ENCODE data around the gene EGFR. TPM values are rescaled to one million over a fixed set of nuclear protein-coding genes. Genes with fewer than 3 reads are reported as not detected.

The EGFR gene
- total RNA-seq, 1 donor from 2014 or later = 12.8 TPM

- Mint-ChIP-seq H3K27me3 (ENCODE audit: unreplicated experiment) (no peaks in the 10 kb centered on the region), H3K4me1 (ENCODE audit: low read depth, unreplicated experiment) (no peaks in the 10 kb centered on the region), H3K9me3 (ENCODE audit: unreplicated experiment) (no peaks in the 10 kb centered on the region), H3K4me3 (ENCODE audit: unreplicated experiment) (no peak overlapping the region), H3K27ac (ENCODE audit: unreplicated experiment) (no peak overlapping the region), H3K36me3 (ENCODE audit: unreplicated experiment) (no peaks in the 10 kb centered on the region)
- no peak for DNase-seq
- TF ChIP-seq CTCF (IDR thresholded peaks at IDR 0.05; ENCODE audit: partially characterized antibody, unreplicated experiment) = no peak
These were observed 30.3 kb upstream of the EGFR start for GRCh38 chr7:54988516-54988915.

GRCh38 chr7:54989453-54990225, 29.2 kb upstream of the EGFR start:
- H3K36me3 Mint-ChIP-seq (ENCODE audit: unreplicated experiment) = no peaks in the 10 kb centered on the region
- no peak for TF ChIP-seq CTCF (IDR thresholded peaks at IDR 0.05; ENCODE audit: partially characterized antibody, unreplicated experiment)
- no peaks in the 10 kb centered on the region for H3K4me1 Mint-ChIP-seq (ENCODE audit: low read depth, unreplicated experiment)
- DNase-seq = no peak
- no peaks in the 10 kb centered on the region for H3K27me3 Mint-ChIP-seq (ENCODE audit: unreplicated experiment)
- no peaks in the 10 kb centered on the region for H3K9me3 Mint-ChIP-seq (ENCODE audit: unreplicated experiment)
- no peak overlapping the region for H3K27ac Mint-ChIP-seq (ENCODE audit: unreplicated experiment)
- no peak overlapping the region for H3K4me3 Mint-ChIP-seq (ENCODE audit: unreplicated experiment)

GRCh38 chr7:54991341-54991740, 27.5 kb upstream of the EGFR start:
- Mint-ChIP-seq H3K9me3 (ENCODE audit: unreplicated experiment) (no peaks in the 10 kb centered on the region), H3K36me3 (ENCODE audit: unreplicated experiment) (no peaks in the 10 kb centered on the region), H3K4me3 (ENCODE audit: unreplicated experiment) (no peak overlapping the region), H3K4me1 (ENCODE audit: low read depth, unreplicated experiment) (no peaks in the 10 kb centered on the region), H3K27me3 (ENCODE audit: unreplicated experiment) (no peaks in the 10 kb centered on the region), H3K27ac (ENCODE audit: unreplicated experiment) (no peak overlapping the region)
- no peak for DNase-seq
- no peak for TF ChIP-seq CTCF (IDR thresholded peaks at IDR 0.05; ENCODE audit: partially characterized antibody, unreplicated experiment)

- no peaks in the 10 kb centered on the region for H3K9me3 Mint-ChIP-seq (ENCODE audit: unreplicated experiment)
- H3K27me3 Mint-ChIP-seq (ENCODE audit: unreplicated experiment) = no peaks in the 10 kb centered on the region
- DNase-seq = no peak
- H3K36me3 Mint-ChIP-seq (ENCODE audit: unreplicated experiment) = no peaks in the 10 kb centered on the region
- no peaks in the 10 kb centered on the region for H3K4me1 Mint-ChIP-seq (ENCODE audit: low read depth, unreplicated experiment)
- no peak overlapping the region for H3K4me3 Mint-ChIP-seq (ENCODE audit: unreplicated experiment)
- TF ChIP-seq CTCF (IDR thresholded peaks at IDR 0.05; ENCODE audit: partially characterized antibody, unreplicated experiment) = no peak
- no peak overlapping the region for H3K27ac Mint-ChIP-seq (ENCODE audit: unreplicated experiment)
These were observed 25.8 kb upstream of the EGFR start for GRCh38 chr7:54992871-54993475.

GRCh38 chr7:54995166-54995565, 23.7 kb upstream of the EGFR start:
- Mint-ChIP-seq H3K27me3 (ENCODE audit: unreplicated experiment) (no peaks in the 10 kb centered on the region), H3K36me3 (ENCODE audit: unreplicated experiment) (no peaks in the 10 kb centered on the region), H3K9me3 (ENCODE audit: unreplicated experiment) (no peaks in the 10 kb centered on the region), H3K27ac (ENCODE audit: unreplicated experiment) (no peak overlapping the region), H3K4me1 (ENCODE audit: low read depth, unreplicated experiment) (no peaks in the 10 kb centered on the region), H3K4me3 (ENCODE audit: unreplicated experiment) (no peak overlapping the region)
- TF ChIP-seq CTCF (IDR thresholded peaks at IDR 0.05; ENCODE audit: partially characterized antibody, unreplicated experiment) = no peak
- no peak for DNase-seq
